ENCODE measurements around the gene COQ4.

DNA sequence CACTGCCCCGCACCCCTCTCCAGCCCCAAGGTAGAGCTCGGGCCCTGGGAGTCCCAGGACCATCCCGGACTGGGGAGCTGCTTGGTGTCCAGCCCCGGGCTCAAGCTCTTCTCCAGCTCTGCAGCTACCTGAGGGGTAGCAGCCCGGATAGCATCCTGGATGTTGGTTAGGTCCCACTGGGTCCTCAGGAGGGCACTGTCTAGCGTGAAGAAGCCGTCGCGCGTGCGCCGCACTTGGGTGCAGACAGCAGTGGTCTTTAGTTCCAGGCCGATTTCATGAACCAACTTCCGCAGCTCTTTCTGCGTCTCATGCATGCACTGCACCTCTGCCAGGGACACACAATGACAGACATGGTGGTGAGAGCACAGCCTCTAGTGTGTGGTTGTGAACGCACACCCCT lies 13.1 kb upstream of the COQ4 start:
- no peak for TF ChIP-seq CTCF (conservative IDR thresholded peaks at IDR 0.05; ENCODE audit: low read depth, low read length)
- no peak for TF ChIP-seq EZH2 (IDR thresholded peaks at IDR 0.05; ENCODE audit: low read length, unreplicated experiment)
- TF ChIP-seq EZH2phosphoT487 (IDR thresholded peaks at IDR 0.05; ENCODE audit: borderline replicate concordance, low read length), result no peak

All from PC-3 (cell line).